RKO (cell line): ENCODE results near the gene XIAP.
"Not testable (repeated sequence)": the region's sequence is repeated elsewhere in the genome, so short reads cannot be mapped to it uniquely, and the experiment has no call there.

Source experiments
- DNase-seq: peaks from one replicate; pipeline ENCODE4 v3.0.0-alpha.2; 2016; ENCODE audit warnings: low spot score

The XIAP gene

DNA sequence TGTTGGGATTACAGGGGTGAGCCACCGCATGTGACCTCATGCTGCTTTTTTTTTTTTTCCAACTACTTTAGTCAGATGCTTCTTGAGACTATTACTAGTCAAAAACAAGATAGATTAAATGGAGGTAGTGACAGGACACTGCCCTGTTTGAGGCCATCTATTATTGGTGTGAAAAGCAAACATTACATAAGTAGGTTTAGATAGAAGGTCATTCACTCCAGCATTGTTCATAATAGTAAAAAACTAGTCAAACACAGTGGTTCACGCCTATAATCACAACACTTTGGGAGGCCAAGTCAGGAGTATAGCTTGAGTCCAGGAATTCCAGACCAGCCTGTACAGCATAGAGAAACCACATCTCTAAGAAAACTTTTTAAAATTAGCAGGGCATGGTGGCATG is 16.3 kb downstream of the XIAP start:
- no peak for DNase-seq

DNA sequence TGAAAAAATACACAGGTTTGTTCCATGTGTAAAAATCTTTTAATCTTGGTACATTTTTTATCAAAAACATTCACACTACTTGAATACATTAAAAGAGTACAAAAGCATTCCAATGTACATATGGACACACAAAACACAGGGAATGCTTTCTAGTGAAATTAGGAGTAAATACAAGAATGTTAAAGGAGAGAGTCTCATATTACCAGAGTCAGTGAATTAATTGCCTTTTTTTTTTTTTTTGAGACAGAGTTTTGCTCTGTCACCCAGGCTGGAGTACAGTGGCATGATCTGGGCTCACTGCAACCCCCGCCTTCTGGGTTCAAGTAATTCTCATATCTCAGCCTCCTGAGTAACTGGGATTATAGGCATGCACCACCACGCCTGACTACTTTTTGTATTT is 17.0 kb downstream of the XIAP start:
- no peak for DNase-seq

DNA sequence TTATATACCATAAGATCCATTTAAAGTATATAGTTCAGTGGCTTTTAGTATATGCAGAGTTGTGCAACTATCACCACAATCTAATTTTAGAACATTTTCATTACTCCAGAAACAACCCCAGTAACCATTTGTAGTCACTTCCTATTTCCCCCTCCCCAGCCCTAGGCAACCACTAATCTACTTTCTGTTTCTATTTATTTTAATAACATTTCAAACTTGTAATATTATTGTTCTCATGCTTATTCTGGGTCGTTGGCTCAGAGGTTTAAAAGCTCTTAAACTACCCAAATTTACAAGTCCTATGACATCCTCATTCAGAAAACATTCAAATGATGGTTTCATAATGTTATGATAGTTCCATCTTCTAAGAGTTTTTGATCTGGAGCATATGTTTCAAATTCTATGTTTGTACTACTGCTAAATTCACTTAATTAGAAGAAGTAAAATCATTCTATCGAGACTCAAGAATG is 18.4 kb downstream of the XIAP start:
- DNase-seq = no peak

DNA sequence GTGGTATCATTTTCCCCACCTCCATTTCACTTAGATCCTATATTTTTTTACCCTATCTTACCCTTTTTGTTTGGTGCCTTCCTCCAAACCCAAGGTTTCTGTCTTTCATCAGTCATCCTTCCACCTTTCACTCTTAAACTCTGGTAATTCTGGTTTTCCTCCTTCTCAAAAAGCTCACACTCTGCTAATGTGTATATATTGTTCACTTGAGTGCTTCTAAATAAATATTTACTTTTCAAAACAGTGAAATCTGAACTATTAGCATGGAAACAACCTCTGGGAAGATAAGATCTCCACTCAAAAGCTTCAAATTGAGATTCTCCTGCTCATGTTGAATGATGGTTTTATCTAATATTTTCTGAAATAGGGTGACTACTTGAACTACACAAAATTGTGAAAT is 21.5 kb downstream of the XIAP start:
- no peak for DNase-seq

DNA sequence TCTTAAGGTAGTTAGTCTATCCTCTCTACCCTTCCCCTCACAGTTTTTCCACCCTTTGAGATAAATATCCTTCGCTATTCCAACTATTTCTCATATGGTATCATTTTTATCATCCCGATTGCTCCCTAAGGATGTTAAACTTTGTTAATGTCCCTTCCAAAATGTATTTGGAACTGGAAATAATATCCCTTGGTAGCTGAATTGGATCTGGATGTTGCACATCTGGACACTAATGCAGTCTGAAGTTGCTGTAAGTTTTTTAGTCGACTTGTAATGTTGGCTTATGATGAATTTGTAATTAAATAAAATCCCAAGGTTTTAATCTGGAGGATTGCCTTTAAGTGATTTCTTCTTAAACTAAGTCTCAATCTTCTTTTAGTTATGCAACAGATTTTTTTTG is 22.5 kb downstream of the XIAP start:
- no peak for DNase-seq

DNA sequence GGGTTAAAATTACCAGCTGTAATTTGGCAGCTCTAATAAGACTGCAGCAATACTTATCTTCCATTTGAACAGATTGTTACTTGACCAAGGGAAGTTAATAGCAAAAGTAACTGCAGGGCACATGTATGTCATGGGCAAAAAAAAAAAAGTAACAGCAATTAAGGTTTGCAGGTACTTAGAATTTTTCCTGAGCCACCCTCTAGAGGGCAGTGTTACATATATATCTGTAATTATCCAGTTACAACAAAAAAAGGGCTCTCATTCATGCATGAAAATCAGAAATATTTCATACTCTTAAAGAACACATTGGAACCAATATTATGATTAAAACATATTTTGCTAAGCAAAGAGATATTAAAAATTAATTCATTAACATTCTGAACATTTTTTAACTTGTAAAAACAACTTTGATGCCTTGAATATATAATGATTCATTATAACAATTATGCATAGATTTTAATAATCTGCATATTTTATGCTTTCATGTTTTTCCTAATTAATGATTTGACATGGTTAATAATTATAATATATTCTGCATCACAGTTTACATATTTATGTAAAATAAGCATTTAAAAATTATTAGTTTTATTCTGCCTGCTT is 25.1 kb downstream of the XIAP start:
- DNase-seq = peak; percentile 77

DNA sequence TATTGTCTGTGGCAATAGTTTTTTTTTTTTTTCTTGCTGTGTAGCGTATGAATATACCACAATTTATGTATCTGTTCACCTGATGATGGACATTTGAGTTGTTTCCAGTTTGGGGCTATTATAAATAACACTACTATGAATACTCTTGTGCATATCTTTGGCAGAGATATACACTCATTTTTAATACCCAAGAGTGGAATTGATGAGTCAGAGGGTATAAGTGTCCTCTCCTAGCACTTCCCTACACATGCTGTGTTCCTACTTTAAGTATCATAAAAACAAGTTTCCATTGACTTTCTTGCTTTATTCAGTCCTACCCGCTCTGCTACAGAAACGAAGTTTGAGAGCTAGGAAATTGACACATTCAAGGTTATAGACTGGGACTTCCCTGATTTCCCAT is 39.8 kb downstream of the XIAP start:
- DNase-seq = peak; percentile 40

DNA sequence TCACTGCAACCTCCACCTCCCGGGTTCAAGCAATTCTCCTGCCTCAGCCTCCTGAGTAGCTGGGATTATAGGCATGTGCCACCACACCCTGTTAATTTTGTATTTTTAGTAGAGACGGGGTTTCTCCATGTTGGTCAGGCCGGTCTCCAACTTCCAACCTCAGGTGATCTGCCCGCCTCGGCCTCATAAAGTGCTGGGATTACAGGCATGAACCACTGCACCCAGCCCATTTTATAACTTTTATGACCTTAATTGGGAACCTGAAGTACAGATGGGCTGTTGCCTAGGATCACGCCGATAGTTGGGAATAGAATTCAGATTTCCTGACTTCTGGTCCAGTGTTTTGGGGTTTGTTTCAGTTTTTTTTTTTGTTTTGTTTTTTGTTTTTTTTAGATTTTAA is 43.4 kb downstream of the XIAP start:
- not testable (repeated sequence) for DNase-seq

DNA sequence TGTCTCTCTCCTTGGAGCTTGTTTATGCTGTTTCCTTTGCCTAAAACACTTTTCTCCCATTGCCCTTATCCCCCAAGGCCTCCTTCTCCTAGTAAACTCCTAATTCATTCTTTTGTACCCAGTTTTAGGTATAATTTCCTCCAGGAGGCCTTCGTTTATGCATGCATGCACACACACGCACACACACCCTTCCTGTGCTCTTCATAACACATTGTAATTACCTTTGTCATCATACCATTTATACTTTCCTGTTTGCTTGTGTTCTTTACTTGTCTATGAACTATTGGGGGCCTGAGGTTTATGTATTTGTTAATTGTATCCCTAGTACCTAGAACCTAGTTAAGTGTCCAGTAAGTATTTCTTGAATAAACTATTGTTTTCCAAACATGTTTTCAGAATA is 45.5 kb downstream of the XIAP start:
- no peak for DNase-seq

DNA sequence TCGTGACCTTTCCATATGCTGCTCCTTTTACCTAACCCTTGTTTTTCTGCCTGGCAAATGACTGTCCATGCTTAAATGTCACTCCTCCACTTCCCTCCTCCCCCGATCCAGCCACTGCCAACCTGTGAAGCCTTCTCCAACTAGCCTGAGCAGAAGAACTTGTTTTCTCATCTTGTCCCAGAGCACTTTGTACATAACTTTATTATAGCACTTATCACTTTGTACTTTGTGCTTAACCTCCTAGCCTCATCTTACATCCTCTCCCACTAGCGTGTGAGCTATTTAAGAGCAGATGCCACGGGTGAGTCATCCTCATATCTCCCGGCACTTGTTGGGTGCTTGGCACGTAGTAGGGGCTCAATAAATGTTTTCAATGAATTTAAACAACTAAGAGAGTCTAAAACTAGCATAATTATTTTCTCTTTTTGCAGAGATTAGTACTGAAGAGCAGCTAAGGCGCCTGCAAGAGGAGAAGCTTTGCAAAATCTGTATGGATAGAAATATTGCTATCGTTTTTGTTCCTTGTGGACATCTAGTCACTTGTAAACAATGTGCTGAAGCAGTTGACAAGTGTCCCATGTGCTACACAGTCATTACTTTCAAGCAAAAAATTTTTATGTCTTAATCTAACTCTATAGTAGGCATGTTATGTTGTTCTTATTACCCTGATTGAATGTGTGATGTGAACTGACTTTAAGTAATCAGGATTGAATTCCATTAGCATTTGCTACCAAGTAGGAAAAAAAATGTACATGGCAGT is 46.9 kb downstream of the XIAP start:
- no peak for DNase-seq

DNA sequence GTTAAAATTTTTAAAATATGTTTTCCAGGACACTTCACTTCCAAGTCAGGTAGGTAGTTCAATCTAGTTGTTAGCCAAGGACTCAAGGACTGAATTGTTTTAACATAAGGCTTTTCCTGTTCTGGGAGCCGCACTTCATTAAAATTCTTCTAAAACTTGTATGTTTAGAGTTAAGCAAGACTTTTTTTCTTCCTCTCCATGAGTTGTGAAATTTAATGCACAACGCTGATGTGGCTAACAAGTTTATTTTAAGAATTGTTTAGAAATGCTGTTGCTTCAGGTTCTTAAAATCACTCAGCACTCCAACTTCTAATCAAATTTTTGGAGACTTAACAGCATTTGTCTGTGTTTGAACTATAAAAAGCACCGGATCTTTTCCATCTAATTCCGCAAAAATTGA is 49.7 kb downstream of the XIAP start:
- DNase-seq = no peak

DNA sequence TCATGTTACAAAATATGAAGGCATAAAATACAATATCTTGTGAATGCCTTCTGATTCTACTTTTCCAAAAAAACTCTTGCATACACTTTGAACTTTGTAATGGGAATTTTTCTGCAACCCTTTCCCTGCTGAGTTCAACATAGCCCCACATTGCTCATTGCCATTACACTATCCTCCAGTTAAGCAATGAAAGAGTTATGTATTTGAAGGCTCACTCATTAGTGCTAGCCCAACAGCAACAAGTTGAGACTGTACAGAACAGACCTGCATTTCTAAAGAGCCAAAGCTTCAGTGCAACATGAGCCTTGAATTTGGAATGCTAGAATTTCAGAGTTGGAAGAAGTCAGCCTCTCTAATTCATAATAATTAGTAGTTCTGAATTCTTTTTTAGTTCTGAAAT is 57.2 kb downstream of the XIAP start:
- DNase-seq = no peak

DNA sequence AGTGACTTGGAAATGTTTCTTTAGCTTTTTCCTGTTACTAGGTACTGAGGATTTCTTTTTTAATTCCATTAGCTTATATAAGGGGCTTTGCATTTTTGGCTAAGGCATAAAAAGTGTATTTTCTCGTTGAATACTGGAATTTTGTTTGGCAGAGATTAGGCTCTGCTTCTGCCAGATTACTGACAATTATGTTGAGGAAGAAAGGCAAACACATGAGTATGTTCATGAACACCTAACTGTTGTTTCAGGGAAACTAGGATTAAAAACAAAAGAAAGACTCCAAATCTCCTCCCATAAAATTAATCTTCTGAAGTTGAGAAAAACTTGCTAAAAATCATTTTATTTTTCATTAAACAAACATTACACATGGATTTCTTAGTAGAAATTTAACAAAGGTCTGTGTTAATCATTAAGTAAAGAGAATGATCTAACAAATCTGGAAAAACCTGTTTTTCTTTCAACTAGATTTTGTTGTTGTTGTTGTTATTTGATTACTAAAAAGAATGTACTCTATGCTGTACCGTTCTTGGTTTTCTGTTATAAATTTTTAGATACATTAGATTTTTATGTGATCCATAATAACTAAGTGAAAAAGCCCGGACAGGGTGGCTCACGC is 58.4 kb downstream of the XIAP start:
- no peak for DNase-seq

DNA sequence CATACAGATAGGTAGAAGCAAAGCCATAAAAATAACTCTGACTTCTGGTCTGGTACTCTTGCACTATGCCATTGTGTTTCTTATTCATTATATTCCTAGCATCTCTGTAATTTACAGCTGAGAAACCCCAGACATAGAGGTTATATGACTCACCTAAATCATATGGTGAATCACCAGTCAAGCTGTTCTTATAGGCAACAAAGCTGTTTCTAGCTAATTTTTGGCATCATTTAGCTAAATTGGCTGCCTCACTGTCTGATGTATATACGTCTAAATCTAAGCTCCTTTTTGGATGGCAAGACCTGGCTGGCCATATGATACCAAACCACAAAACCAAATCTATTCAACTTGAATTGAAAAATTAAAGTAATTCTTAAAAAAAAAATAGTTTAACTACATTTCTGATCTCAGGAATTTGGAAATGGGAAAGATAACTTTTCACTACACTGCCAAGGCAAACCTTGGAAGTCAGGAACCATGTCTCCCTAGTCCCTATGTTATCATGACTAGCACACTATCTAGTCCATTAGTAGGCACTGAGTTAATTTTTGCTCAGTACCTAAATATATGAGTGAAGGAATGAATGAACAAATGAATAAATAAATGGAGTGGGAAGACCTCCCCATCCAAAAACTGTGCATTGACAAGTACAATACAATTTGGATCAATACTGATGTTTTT is 60.4 kb downstream of the XIAP start:
- DNase-seq = peak; percentile 85

DNA sequence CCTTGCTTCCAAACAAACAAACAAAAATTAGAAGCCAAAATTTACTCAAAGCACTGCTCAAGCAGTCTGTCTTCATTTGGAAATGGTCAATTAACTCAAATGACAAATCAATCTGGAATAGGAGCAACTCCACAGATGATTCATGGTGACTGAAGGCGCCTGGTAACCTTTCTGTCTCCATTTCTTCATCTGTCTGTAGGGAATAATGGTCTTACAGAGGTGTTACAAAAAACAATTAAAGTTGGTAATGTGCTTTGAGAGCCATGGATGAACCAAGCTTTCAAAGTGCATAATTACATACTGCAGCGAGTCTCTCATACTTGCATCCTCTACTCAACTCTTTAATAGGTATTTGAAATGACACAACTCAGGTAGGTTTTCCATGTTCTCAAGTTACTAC is 63.4 kb downstream of the XIAP start:
- DNase-seq = no peak

DNA sequence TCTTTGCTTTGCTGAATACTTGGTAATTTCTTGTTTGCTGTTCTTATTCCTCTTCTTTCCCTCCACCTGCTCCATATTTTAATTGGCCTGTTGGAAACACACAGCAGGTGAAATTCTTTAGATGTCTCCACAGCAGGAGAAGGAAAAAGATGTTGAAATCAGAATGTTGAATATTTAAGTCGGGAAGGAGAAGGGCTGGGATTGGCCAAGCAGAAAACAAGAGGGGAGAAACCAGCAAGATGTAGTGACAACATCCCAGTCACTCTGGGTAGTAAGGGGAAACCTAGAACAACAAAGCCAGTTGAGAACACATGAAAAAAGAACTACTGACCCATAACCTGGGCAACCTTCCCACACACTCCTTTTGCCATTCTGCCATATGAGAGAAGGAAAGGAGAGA is 64.3 kb downstream of the XIAP start:
- no peak for DNase-seq

DNA sequence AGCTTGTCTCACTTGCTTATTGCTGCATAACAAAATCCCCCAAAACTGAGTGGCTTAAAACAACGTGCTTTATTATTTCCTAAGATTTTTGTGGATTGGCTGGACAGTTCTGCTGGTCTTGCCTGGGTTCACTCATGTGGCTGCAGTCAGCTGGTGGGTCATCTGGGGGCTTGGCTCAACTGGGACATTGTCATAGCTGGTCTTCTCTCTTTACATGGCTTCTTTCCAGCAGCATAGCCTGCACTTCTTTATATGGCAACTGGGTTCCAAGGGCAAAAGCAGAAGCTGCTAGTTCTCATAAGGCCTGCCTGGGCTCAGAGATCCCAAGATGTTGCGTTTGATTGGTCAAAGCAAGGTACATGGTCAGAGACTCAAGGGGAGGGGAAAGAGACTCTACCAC is 68.0 kb downstream of the XIAP start:
- DNase-seq = no peak

DNA sequence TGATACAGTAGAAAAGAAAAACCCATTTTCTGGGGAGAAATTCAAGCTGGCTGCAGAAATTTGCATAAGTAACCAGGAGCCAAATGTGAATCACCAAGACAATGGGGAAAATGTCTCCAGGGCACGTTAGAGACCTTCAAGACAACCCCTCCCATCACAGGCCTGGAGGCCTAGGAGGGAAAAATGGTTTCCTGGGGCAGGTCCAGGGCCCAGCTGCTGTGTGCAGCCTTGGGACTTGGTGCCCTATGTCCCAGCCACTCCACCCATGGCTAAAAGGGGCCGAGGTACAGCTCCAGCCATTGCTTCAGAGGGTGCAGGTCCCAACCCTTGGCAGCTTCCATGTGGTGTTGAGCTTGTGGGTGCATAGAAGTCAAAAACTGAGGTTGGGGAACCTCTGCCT is 72.2 kb downstream of the XIAP start:
- DNase-seq = not testable (repeated sequence)

DNA sequence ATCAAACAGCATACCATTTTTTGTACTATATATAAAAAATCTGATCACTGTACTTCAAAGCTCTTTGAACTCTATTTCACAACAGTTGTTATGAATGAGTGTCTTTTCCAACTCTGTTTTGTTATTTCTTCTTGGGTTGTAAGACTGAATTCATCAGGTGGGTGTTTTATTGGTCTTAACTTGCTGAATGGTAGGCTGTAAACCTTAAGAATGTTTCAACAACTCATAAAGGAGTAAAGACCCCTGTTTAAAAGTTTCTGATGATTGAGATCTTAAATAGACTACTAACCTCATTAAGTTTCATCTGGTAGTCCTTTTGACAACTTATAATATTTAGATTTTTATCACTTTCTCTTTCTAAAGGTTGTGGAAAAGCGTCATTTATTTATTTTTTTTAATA is 83.2 kb downstream of the XIAP start:
- no peak for DNase-seq

DNA sequence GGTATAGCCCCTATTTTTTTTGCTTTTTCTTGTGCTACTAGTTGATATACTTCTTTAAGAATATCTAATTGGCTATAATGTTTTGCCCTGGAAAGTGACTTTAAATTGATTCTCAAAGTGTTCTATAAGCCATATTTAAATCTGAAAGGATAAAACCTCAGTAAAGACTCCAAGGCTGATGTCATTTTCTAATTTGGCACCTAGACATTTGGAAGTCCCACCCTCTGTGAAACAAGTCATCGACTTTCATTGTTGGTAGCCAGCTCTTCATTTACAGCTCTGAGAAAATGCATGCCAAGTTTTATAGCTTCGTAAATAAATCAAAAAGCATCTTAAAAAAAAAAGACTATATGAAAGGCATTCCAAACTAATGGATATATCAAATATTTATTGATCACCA is 83.6 kb downstream of the XIAP start:
- DNase-seq = no peak

DNA sequence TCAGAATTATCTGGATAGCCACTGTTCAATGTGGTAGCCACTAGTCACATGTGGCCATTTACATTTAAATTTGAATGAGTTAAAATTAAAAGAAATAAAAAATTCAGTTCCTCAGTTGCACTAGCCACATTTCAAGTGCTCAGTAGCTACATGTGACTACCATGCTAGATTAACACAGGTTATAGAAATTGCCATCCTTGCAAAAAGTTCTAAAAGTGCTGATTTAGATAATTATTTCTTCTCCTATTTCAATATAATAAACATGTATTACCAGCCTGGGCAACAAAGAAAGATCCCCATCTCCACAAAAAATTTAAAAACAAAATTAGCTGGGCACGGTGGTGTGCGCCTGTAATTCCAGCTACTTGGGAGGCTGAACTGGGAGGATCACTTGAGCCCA is 90.0 kb downstream of the XIAP start:
- DNase-seq = no peak

DNA sequence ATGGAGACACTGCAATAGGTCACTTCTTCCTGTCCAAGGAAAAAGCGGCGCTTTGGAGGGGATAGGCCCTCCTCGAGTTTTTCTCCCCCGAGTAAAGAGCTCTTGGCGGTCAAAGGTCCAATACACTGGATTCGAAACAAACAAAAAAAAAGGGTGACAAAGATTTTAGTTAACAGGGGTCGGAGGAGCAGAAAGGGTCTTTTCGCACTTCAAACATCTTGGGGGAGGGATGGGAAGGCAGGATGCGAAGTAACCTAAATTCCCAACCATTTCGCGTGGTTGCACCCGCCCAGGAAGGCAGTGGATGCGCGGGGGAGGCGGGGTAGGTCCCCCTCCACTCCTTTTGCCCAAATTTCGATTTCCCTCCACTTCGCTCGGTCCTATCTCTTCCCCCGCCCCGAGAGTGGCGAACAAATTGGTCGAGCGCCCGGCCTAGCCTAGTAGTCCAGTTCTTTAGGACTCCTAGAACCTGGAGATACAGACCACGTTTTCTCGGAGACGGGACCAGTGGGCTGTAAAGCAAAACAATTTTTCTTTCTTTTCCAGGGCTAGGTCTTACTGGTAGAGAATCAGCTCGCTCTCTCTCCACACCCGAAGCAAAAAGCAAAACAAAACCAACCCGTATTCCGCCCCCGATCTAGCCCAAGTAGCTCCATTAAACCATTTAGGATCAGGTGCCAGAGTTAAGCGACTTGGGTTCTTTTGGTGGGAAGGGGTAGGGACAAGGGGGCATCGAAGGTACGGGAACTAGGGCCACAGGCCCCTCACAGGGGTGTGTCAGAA is 99.6 kb downstream of the XIAP start:
- peak; percentile 66 for DNase-seq
